Measurements from ENCODE around the gene POMT1. TPM values are rescaled to one million over a fixed set of nuclear protein-coding genes. Genes with fewer than 3 reads are reported as not detected.
A peak's percentile ranks its signal among the peaks of the same experiment; 100 is the strongest.
"Not testable (repeated sequence)": the region's sequence is repeated elsewhere in the genome, so short reads cannot be mapped to it uniquely, and the experiment has no call there.

Gene POMT1, protein sequence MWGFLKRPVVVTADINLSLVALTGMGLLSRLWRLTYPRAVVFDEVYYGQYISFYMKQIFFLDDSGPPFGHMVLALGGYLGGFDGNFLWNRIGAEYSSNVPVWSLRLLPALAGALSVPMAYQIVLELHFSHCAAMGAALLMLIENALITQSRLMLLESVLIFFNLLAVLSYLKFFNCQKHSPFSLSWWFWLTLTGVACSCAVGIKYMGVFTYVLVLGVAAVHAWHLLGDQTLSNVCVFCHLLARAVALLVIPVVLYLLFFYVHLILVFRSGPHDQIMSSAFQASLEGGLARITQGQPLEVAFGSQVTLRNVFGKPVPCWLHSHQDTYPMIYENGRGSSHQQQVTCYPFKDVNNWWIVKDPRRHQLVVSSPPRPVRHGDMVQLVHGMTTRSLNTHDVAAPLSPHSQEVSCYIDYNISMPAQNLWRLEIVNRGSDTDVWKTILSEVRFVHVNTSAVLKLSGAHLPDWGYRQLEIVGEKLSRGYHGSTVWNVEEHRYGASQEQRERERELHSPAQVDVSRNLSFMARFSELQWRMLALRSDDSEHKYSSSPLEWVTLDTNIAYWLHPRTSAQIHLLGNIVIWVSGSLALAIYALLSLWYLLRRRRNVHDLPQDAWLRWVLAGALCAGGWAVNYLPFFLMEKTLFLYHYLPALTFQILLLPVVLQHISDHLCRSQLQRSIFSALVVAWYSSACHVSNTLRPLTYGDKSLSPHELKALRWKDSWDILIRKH
- 10 to 100 TPM; 19.1 to 20.7 TPM for total RNA-seq
- long read RNA-seq, transcript POMT1-205 (18 exons, 2,821 nt): major isoform, 7 of 33 reads
- long read RNA-seq, partial matches to known transcripts: 1 of 33 reads
- long read RNA-seq, other reads (novel, unspliced or antisense): 15 of 33 reads

DNA sequence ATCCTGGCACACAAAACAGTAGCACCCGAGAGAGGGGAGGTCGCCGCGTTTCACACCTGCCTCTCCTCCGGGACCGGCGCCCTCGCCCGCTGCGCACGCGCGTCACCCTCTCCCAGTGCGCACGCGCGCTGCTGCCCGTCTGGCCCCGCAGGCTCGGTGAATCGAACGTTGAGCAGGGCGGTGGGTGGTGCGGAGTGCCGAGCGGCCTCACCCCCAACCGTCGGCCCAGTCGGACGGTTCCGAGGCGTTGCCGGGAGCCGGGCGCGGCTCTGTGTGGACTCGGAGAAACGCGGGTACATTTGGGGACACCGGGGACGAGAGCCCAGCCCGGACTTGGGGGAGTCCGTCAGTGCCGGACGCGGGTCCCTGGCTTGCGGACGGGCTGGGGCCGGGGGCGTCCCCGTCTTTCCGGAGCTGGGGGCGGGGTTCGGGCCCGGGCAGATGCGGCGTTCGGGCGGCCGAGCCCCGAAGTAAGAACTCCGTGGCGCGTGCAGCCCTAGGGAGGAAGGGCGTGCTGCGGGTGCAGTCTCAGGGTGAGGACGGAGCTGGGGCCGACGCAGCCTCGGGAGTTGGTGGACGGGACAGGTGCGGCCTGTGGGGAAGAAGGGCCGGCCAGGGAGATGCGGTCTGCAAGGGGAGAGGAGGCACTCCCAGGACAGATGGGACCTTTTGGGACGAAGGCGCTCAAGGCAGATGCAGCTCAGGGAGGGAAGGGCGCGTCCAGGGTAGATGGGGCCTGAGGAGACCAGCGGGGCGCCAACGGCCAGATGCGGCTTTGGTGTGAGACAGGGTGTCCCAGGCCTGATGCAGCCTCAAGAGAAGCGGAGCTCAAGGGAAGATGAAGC lies at the start of gene POMT1:
Gene POMT1, plus strand, starts transcription at position 138 of the 845 bp plus-strand sequence. CDS start 1,301 bp downstream, outside the sequence.
- DNase-seq: peak; percentile 92
- intact Hi-C loops (cut with DNase I): loop anchor here in 1 of 2 donors (10.0 kb wide), 1 partner anchor 242 kb away; the partner anchor contains the start of gene RAPGEF1
- peak; percentile 95 to 97 for ATAC-seq

DNA sequence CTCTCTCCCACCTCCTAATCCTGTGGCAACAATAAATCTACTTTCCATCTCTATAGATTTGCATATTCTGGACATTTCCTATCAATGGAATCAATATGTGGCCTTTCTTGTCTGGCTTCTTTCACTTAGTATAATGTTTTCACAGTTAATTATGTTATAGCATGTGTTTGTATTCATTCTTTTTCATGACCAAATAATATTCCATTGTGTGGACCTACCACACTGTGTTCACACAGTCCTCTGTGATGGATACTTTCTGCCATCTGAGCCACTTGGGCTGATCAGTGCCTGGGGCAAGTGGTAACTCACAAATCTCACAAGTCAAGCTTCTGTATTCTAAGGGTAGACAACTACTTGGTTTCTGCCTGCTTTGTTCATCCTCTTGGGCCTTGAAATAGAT lies 48.7 kb upstream of the POMT1 start:
- intact Hi-C loops (cut with DNase I): loop anchor here in 1 of 2 donors (10.0 kb wide), 1 partner anchor 309 kb away; no protein-coding TSS in a partner anchor
- DNase-seq (no peak), ATAC-seq (no peak)

DNA sequence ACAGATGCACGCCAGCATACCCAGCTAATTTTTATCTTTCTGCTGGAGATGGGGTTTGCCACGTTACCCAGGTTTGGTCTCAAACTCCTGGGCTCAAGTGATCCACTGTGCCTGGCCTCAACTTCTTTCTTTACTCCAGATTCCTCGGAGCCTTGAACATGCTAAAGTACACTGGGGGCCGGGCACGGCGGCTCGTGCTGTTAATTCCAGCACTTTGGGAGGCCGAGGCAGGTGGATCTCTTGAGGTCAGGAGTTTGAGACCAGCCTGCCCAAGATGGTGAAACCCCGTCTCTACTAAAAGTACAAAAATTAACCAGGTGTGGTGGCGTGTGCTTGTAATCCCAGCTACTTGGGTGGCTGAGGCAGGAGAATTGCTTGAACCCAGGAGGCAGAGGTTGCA lies 47.1 kb upstream of the POMT1 start:
- intact Hi-C loops (cut with DNase I): loop anchor here in 1 of 2 donors (10.0 kb wide), 1 partner anchor 311 kb away; no protein-coding TSS in a partner anchor
- ATAC-seq, DNase-seq: not testable (repeated sequence)

DNA sequence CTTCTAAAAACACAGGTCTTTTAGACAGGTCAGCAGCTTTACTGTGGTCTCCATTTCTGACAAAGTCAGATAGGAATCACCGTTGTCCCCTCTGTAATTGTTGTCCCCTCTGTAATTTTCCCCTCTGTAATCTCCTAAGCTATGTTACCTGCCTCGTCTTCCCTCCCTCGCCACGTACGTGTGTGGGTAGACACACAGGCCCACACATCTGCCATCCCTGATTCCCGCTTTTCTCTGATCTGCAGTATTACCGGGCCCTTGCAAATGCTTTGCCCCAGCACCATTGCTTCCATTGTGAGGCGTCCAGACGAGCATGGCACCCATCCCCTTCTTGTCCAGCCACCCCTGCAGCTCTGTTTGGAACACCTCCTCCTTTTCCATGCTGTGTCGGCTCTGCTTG lies 45.0 kb upstream of the POMT1 start:
- DNase-seq (no peak), ATAC-seq (no peak)
- intact Hi-C loops (cut with DNase I): loop anchor here in 1 of 2 donors (10.0 kb wide), 1 partner anchor 313 kb away; no protein-coding TSS in a partner anchor

DNA sequence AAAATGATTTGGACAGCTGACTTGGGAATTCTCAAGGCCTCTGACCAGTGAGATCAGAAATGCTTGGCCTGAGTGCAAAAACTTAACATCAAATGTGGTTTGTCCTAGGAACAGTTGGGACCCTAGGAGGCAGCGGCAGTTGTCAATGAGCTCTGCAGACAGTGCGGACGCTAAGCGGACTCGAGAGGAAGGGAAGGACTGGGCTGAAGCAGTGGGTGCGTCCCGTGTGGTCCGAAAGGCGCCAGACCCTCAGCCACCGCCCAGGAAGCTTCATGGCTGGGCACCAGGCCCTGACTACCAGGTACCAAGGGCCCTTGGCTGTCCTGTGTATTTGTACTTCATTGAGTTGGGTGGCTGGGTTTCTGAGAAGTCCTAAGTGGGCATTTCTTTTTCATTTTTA lies 43.7 kb upstream of the POMT1 start:
- no peak for ATAC-seq

DNA sequence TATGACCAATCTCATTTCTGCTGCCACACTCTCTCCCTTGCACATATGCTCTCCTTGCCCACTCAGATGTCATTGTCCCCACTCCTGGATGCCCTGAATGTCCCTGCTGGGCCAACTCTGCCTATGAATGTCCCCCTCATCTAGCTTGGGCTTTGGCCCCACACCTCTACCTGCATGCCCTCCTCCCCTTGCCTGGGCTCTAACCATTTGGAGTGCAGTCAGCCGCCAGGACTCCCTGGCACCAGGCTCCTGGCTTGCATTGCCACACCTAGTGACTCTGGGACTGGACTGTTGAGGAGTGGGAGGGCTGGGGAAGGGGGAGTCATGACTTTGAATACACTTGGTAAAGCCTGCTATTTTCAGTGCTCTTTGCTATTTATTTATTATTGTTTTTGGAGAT lies 41.6 kb upstream of the POMT1 start:
- ATAC-seq (no peak), DNase-seq (no peak)
- intact Hi-C loops (cut with DNase I): no loop called here

More for the DNA sequence above, 43.7 kb upstream of the POMT1 start:
- DNase-seq: no peak
- intact Hi-C loops (cut with DNase I): loop anchor here in 1 of 2 donors (10.0 kb wide), 1 partner anchor 314 kb away; no protein-coding TSS in a partner anchor

DNA sequence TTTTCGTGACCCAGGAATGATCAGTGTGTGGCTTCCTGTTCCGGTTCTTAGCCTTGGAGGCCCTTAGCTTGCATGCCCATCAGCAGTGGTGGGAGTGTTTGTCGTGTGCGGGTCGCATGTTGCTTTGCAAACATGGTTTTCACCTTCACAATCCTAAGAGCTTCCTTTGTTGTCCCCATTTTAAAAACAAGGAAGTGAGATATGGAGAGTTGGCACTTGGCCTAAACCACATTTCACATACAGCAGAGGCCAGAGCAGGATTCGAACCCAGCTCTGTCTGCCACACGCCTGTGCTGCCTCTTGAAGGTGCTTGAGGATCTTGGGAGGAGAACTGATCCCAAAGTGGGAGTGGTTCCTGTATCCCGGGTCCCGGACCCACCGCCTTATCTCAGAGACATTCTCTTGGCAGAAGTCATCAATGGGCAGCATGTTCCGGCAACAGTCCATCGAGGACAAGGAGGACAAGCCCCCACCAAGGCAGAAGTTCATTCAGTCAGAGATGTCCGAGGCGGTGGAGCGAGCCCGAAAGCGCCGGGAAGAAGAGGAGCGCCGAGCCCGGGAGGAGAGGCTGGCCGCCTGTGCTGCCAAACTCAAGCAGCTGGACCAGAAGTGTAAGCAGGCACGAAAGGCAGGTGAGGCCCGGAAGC lies 38.2 kb upstream of the POMT1 start:
- ATAC-seq (no peak), DNase-seq (no peak)
- intact Hi-C loops (cut with DNase I): no loop called here

DNA sequence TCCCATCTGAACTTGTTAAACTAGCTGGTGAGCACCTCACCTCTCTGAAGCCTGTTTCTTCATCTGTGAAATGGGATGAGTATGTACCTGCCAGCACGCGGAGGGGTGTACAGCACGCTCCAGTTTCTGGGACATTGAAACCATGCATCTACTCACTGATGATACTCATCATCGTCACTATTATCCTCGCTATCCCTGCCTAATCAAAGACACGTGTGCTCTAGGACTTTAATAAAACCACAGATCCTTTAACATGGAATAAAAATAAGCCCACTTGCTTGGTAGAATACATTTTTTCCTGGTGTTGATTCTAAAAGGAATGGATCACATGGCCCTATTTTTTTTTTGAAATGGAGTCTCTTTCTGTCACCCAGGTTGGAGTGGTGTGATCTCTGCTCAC lies 37.3 kb upstream of the POMT1 start:
- DNase-seq (no peak), ATAC-seq (no peak)
- intact Hi-C loops (cut with DNase I): no loop called here

DNA sequence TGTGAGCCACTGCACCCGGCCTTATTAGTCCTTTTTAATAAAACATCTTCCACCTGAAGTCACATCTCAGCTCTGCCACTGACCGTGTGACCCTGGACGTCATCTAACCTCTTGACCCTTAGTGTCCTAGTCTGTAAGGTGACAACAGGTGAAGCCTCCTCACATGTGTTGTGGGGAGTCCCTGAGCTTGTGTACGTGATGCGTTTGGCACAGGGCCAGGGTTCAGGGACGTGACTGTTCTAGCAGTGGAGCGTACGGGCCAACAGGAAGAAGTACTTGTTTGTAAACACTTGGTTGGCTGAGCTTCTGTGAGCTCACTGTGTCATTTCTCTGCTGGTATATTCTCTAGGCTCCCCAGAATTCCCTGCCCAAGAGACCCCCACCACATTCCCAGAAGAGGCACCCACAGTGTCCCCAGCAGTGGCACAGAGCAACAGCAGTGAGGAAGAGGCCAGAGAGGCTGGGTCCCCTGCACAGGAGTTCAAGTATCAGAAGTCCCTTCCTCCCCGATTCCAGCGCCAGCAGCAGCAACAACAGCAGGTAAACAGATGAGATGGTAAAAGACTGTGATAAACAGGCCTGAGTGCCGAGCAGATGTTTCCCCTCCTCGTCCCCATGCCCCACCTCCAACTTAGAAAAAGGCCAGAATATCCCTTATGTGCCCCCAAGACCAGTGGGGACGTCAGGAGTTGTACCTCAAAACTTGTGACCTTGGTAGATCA lies 35.3 kb upstream of the POMT1 start:
- intact Hi-C loops (cut with DNase I): no loop called here
- DNase-seq (no peak), ATAC-seq (no peak)

DNA sequence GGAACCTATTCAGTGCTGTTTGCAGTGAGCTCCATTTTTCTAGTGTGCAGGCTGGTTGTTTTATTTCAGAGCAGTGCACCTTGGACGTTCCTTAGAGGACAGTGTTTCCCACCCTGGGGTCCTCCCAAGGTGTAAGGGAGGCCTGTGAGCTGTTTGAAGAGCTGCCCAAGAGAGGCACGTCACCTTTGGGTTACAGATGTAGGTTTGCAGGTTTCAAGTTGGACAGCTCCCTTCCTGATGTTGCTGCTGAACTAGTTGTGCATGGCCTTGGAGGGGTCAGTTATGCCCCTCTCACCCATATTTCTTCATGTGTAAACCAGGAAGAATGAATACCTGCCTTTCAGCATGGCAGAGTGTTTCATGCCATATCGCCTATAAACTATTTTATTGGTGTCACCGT lies 34.7 kb upstream of the POMT1 start:
- ATAC-seq (no peak), DNase-seq (no peak)
- intact Hi-C loops (cut with DNase I): no loop called here

DNA sequence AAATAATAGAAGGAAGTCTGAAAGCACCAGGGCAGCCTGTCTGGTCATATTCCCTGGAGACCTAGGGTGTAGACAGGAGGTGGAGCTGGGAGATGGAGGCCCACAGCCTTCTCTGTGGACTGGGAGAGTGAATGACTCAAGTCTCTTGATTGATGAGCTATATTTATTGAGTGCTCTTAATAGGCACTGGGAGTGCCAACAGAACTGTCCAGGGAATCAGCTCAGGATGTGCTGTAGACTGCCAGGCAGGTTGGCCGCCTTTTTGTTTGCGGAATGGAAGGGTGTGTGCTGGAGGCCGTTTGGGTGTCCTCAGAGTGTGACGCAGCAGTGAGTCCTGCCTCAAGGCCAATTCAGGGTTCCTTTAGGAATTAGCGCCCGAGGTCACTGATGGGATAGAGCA lies 33.4 kb upstream of the POMT1 start:
- ATAC-seq (no peak), DNase-seq (no peak)
- intact Hi-C loops (cut with DNase I): no loop called here

DNA sequence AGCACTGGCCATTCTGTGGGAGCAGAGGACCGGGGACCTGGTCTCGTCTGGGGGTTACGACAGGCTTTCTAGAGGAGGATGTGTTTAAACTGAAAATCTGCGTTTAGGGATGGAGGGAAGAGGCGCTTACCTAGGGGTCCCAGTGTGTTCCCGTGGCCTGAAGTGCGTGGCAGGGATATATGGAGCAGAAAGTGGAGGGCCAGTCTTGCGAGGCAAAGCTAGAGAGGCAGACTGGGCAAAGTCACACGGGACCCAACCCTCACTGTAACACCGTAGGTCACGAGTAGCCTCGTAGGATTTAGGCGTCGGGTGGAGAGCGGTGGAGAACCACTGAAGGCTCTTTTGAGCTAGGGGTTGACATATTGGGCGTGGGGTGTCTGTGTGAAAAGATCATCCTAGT lies 32.8 kb upstream of the POMT1 start:
- intact Hi-C loops (cut with DNase I): loop anchor here in 1 of 2 donors (10.0 kb wide), 1 partner anchor 75 kb away; the partner anchor contains the start of gene PRRC2B
- ATAC-seq: no peak
- no peak for DNase-seq

DNA sequence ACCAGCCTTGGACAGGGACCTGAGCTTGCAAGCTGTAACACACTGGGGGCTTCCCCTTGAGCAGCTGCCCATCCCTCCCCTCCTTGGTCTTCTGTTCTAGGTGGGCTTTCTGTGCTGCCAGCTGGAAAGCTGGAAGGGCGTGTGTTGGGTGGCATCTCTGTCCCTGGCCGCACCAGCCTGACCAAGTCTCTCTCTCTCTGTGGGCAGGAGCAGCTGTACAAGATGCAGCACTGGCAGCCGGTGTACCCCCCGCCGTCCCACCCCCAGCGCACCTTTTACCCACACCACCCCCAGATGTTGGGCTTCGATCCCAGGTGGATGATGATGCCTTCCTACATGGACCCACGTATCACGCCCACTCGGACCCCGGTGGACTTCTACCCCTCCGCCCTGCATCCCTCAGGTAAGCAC lies 32.1 kb upstream of the POMT1 start:
- ATAC-seq (no peak), DNase-seq (no peak)
- intact Hi-C loops (cut with DNase I): loop anchor here in 1 of 2 donors (10.0 kb wide), 1 partner anchor 76 kb away; the partner anchor contains the start of gene PRRC2B

DNA sequence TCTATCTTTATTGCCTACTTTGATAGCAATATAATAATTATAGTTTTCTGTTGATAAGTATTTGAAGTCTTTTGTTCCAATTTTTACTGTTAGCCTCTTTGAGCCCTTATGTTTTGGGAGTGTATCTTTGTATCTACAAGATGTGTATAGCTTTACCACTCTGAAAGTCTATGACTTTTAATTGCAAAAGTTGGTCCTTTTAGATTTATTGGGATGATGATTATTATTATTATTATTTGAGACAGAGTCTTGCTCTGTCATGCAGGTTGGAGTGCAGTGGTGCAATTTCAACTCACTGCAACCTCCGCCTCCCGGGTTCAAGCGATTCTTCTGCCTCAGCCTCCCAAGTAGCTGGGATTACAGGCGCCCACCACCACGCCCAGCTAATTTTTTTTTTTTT lies 30.6 kb upstream of the POMT1 start:
- ATAC-seq, DNase-seq: not testable (repeated sequence)
- intact Hi-C loops (cut with DNase I): loop anchor here in 1 of 2 donors (10.0 kb wide), 1 partner anchor 77 kb away; the partner anchor contains the start of gene PRRC2B

DNA sequence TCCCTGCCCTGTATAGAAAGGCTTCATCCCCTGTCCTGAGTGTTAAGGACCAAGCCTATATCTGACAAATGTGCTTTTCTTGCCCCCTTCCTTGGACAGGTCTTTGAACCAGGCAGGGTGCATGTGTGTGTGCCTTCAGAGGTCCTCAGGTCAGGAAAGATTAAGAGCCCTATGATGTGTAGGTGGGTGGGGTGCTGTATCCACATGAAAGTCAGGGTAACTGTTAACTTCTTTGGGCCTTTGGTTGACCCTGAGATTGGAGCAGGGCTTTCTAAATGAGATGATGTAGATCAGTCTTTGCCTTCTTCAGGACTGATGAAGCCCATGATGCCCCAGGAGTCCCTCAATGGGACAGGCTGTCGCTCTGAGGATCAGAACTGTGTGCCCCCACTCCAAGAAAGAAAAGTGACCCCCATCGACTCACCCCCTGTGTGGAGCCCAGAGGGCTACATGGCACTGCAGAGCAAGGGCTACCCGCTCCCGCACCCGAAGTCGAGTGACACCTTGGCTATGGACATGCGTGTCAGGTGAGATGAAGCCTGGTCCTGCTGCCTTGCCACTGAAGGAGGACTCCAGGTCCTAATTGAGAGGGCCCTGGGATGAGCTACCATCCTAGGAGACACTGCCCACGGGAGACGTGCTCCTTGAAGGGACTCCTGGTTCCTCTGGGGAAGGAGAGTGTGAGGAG lies 29.4 kb upstream of the POMT1 start:
- intact Hi-C loops (cut with DNase I): loop anchor here in 1 of 2 donors (10.0 kb wide), 1 partner anchor 79 kb away; the partner anchor contains the start of gene PRRC2B
- no peak for ATAC-seq

DNA sequence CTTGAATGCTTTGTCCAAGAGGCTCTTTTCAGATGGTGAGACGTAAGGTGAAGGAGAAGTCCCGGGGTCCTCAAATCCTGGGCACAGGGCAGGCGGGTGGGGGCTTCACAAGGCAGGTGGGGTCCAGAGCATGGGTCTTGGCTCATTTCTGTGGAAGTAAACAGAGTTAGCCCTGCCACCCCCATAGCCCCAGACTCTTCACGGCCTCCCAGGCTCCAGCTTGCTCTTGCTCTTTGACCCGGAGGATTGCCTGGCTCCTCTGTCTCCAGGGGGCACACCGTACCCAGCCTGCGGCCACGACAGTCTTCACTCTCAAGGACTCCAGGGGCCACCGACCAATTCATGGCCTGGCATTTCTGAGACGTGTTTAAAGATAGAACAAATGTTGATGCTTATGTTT lies 28.8 kb upstream of the POMT1 start:
- intact Hi-C loops (cut with DNase I): loop anchor here in 1 of 2 donors (10.0 kb wide), 1 partner anchor 79 kb away; the partner anchor contains the start of gene PRRC2B
- DNase-seq (no peak), ATAC-seq (no peak)

More for the DNA sequence above, 29.4 kb upstream of the POMT1 start:
- DNase-seq: no peak

DNA sequence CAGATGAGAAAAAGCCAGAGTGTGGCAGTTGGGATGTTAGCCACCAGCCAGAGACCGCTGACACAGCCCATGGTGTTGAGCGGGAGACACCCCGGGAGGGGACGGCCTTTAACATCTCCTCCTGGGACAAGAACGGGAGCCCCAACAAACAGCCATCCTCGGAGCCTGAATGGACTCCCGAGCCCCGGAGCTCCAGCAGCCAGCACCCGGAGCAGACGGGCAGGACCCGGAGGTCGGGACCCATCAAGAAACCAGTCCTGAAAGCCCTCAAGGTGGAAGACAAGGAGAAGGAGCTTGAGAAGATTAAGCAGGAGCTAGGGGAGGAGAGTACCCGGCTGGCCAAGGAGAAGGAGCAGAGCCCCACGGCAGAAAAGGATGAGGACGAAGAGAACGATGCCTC lies 28.0 kb upstream of the POMT1 start:
- ATAC-seq (no peak), DNase-seq (no peak)
- intact Hi-C loops (cut with DNase I): loop anchor here in 1 of 2 donors (5.0 to 10.0 kb wide), 2 partner anchors 80 to 107 kb away; partner anchors contain the start of gene PRRC2B

Data from left cardiac atrium (tissue), 4 donors.